PC-9 (cell line): ENCODE measurements around the gene ATIC. TPM values are rescaled to one million over a fixed set of nuclear protein-coding genes. Genes with fewer than 3 reads are reported as not detected.

Experiments used
- BruUV-seq: library from RNA; stranded (reverse); fragments of 400-500 nt; replicated peaks from 2 replicates; lab custom pipeline; 2021; lab: Mats Ljungman, UMichigan
- CTCF ChIA-PET: fragments of 300-600 bp; sonication (Branson Sonifier 250); formaldehyde crosslinking; loops from one replicate; lab custom pipeline; 2022; ENCODE audit warnings: antibody characterized with exemption; lab: Charles Lee
- POLR2A ChIA-PET: fragments of 300-600 bp; sonication (Branson Sonifier 250); formaldehyde crosslinking; loops from one replicate; lab custom pipeline; 2022; ENCODE audit warnings: antibody characterized with exemption; ENCODE audit not compliant: unreplicated experiment; lab: Charles Lee
- DNase-seq, 2 experiments: peaks; one replicate each; pipeline versions ENCODE4 v3.0.0 to v3.0.0-alpha.2; 2015 to 2022; ENCODE audit warnings: mixed read lengths in 1 of 2
- H2AFZ ChIP-seq: fragments of 200-600 bp; sonication (generic); 2 replicates; pipeline ENCODE4 v1.8.1; 2017; ENCODE audit warnings: antibody characterized with exemption
- H3F3A ChIP-seq: fragments of 200-600 bp; sonication (generic); 2 replicates; pipeline ENCODE4 v1.8.1; 2017; ENCODE audit warnings: antibody characterized with exemption, mild to moderate bottlenecking, low read depth; ENCODE audit not compliant: insufficient read depth
- H3K27ac ChIP-seq: fragments of 200-600 bp; sonication (generic); 2 replicates; pipeline ENCODE4 v1.6.1; 2016; ENCODE audit warnings: mixed run types
- H3K27me3 ChIP-seq: fragments of 200-600 bp; sonication (generic); 2 replicates; pipeline ENCODE4 v1.6.1; 2016; ENCODE audit warnings: low read depth, mixed run types; ENCODE audit not compliant: insufficient read depth
- H3K36me3 ChIP-seq: fragments of 200-600 bp; sonication (generic); 2 replicates; pipeline ENCODE4 v1.6.1; 2016; ENCODE audit warnings: low read depth, mixed run types
- H3K4me1 ChIP-seq: fragments of 200-600 bp; sonication (generic); replicated peaks from 2 replicates; pipeline ENCODE4 v1.6.1; 2016; ENCODE audit warnings: mixed run types; ENCODE audit not compliant: insufficient read depth
- H3K4me2 ChIP-seq: fragments of 200-600 bp; sonication (generic); 2 replicates; pipeline ENCODE4 v1.6.1; 2017; ENCODE audit warnings: mixed run types
- H3K4me3 ChIP-seq: fragments of 200-600 bp; sonication (generic); 2 replicates; pipeline ENCODE4 v1.6.1; 2016; ENCODE audit warnings: mixed run types
- H3K79me2 ChIP-seq: fragments of 200-600 bp; sonication (generic); 2 replicates; pipeline ENCODE4 v1.6.1; 2017; ENCODE audit warnings: low read depth, mixed run types
- H3K9me2 ChIP-seq: fragments of 200-600 bp; sonication (generic); 2 replicates; pipeline ENCODE4 v1.8.1; 2017; ENCODE audit warnings: mild to moderate bottlenecking; ENCODE audit not compliant: insufficient read depth
- H3K9me3 ChIP-seq: fragments of 200-600 bp; sonication (generic); 2 replicates; pipeline ENCODE4 v1.8.1; 2016; ENCODE audit warnings: low read depth; ENCODE audit not compliant: insufficient read depth
- H4K20me1 ChIP-seq: fragments of 200-600 bp; sonication (generic); 2 replicates; pipeline ENCODE4 v1.8.1; 2017; ENCODE audit not compliant: insufficient read depth
- EZH2 ChIP-seq: fragments of 200-600 bp; sonication (generic); IDR thresholded peaks from 2 replicates; pipeline ENCODE4 v1.8.0; 2017; ENCODE audit warnings: antibody characterized with exemption, low read depth
- intact Hi-C: fragments of 100-400 bp; cut with micrococcal nuclease; formaldehyde crosslinking; loops from one replicate; pipeline ENCODE4 v1.10.0; 2022; ENCODE audit not compliant: unreplicated experiment
- total RNA-seq: library from RNA; stranded (reverse); gene quantifications from 2 replicates; pipeline ENCODE4 v1.2.3, GENCODE V29; 2021
- TF ChIP-seq, protein P1 (sequence below): fragments of 200-600 bp; sonication (generic); conservative IDR thresholded peaks from 2 replicates; pipeline ENCODE4 v1.6.1; 2017; ENCODE audit warnings: mixed run types, antibody characterized with exemption, mild to moderate bottlenecking, moderate library complexity

The ATIC gene
- total RNA-seq, 1 experiment from 2014 or later = 290 TPM

DNA sequence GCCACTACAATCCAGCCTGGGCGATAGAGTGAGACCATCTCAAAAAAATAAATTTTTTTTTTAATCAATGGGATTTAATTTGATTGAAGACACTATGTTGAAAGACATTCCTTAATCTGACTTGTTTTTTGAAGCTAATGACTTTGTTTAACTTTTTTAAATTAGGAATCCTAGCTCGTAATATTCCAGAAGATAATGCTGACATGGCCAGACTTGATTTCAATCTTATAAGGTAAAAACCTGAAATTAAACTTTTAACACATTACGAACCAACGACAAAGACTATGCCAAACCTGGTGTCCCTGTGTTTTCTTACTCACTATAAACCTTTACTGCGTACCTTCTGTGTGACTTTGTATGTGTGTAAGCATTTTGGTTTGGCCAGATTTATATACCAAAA is 7.6 kb downstream of the ATIC start:
- POLR2A ChIA-PET = no interaction called here
- peaks cover 89% of the 10 kb centered on the region for H3K79me2 ChIP-seq

DNA sequence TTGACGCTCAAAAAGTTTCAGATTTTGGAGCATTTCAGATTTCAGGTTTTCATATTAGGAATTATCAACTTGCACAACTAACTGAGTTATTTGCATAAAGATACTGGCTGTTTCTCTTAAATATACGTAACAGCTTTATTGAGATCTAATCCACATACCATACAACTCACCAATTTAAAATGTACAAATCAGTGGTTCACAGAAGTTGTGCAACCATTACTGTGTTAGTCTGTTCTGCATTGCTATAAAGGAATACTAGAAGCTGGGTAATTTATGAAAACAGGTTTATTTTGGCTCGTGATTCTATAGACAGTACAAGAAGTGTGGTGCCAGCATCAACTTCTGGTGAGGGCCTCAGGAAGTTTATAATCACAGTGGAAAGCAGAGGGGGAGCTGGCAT is 8.2 kb downstream of the ATIC start:
- peaks cover 13% of the 10 kb centered on the region for H3K4me1 ChIP-seq
- peaks cover 26% of the 10 kb centered on the region for H3F3A ChIP-seq
- H3K9me2 ChIP-seq = no peaks in the 10 kb centered on the region
- H3K4me3 ChIP-seq = no peak overlapping the region
- TF ChIP-seq, protein P1, sequence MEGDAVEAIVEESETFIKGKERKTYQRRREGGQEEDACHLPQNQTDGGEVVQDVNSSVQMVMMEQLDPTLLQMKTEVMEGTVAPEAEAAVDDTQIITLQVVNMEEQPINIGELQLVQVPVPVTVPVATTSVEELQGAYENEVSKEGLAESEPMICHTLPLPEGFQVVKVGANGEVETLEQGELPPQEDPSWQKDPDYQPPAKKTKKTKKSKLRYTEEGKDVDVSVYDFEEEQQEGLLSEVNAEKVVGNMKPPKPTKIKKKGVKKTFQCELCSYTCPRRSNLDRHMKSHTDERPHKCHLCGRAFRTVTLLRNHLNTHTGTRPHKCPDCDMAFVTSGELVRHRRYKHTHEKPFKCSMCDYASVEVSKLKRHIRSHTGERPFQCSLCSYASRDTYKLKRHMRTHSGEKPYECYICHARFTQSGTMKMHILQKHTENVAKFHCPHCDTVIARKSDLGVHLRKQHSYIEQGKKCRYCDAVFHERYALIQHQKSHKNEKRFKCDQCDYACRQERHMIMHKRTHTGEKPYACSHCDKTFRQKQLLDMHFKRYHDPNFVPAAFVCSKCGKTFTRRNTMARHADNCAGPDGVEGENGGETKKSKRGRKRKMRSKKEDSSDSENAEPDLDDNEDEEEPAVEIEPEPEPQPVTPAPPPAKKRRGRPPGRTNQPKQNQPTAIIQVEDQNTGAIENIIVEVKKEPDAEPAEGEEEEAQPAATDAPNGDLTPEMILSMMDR = no peak
- TF ChIP-seq EZH2 = no peak
- H3K9me3 ChIP-seq = 0 out of 2 replicates have a peak, but pooled peaks cover 3% of the 10 kb centered on the region
- no peak overlapping the region for H2AFZ ChIP-seq
- H3K36me3 ChIP-seq = peaks cover 85% of the 10 kb centered on the region
- CTCF ChIA-PET = no interaction called here
- POLR2A ChIA-PET = no interaction called here
- intact Hi-C loops = no loop called here
- H3K79me2 ChIP-seq = peaks cover 89% of the 10 kb centered on the region
- no peak overlapping the region for H3K27ac ChIP-seq
- no peak for DNase-seq
- peaks cover 14% of the 10 kb centered on the region for H4K20me1 ChIP-seq
- BruUV-seq = no TSS peak
- no peak overlapping the region for H3K4me2 ChIP-seq
- no peaks in the 10 kb centered on the region for H3K27me3 ChIP-seq

More for the DNA sequence above, 7.6 kb downstream of the ATIC start:
- Histone ChIP-seq H3K36me3 (peaks cover 82% of the 10 kb centered on the region), H2AFZ (no peak overlapping the region), H4K20me1 (peaks cover 13% of the 10 kb centered on the region), H3K4me3 (no peak overlapping the region), H3K9me2 (no peaks in the 10 kb centered on the region), H3F3A (peaks cover 22% of the 10 kb centered on the region), H3K9me3 (no peaks in the 10 kb centered on the region), H3K4me1 (peaks cover 19% of the 10 kb centered on the region), H3K4me2 (no peak overlapping the region), H3K27ac (no peak overlapping the region), H3K27me3 (no peaks in the 10 kb centered on the region)
- no peak for DNase-seq
- CTCF ChIA-PET = interaction anchor here (0.6 kb wide), 1 partner anchor 123 kb away, joined by 10 read pairs; no protein-coding TSS in a partner anchor
- TF ChIP-seq, protein P1 = no peak
- no peak for TF ChIP-seq EZH2
- BruUV-seq = no TSS peak
- intact Hi-C loops = no loop called here

DNA sequence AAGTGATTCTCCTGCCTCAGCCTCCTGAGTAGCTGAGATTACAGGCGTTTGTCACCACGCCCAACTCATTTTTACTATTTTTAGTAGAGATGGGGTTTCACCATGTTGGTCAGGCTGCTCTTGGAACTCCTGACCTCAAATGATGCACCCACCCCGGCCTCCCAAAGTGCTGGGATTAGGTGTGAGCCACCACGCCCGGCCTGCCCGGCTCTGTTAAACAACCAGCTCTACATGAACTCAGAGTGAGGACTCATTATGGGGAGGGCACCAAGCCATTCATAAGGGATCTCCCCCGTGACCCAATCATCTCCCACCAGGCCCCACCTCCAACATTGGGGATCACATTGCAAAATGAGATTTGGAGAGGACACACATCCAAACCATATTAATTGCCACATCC is 8.8 kb downstream of the ATIC start:
- Histone ChIP-seq H2AFZ (no peak overlapping the region), H3K9me2 (no peaks in the 10 kb centered on the region), H4K20me1 (peaks cover 14% of the 10 kb centered on the region), H3K4me2 (no peak overlapping the region), H3K9me3 (0 out of 2 replicates have a peak, but pooled peaks cover 4% of the 10 kb centered on the region), H3K79me2 (peaks cover 86% of the 10 kb centered on the region), H3K4me3 (no peak overlapping the region), H3F3A (peaks cover 26% of the 10 kb centered on the region), H3K4me1 (peaks cover 7% of the 10 kb centered on the region; the same call in 1 of the 2 replicates), H3K36me3 (peaks cover 84% of the 10 kb centered on the region), H3K27ac (no peak overlapping the region), H3K27me3 (no peaks in the 10 kb centered on the region)
- ChIA-PET CTCF (no interaction called here), POLR2A (no interaction called here)
- no TSS peak for BruUV-seq
- intact Hi-C loops = no loop called here
- TF ChIP-seq, protein P1 = no peak
- TF ChIP-seq EZH2 = no peak
- no peak for DNase-seq
